GM12874 (cell line): Measurements from ENCODE around the gene MERTK.

Source experiments
- TF ChIP-seq, protein P1 (sequence below): IDR thresholded peaks from 2 replicates; pipeline ENCODE4 v1.5.1; 2011; ENCODE audit warnings: low read depth, mild to moderate bottlenecking, control low read depth, low read length, moderate library complexity; ENCODE audit not compliant: insufficient read depth

MERTK gene

DNA sequence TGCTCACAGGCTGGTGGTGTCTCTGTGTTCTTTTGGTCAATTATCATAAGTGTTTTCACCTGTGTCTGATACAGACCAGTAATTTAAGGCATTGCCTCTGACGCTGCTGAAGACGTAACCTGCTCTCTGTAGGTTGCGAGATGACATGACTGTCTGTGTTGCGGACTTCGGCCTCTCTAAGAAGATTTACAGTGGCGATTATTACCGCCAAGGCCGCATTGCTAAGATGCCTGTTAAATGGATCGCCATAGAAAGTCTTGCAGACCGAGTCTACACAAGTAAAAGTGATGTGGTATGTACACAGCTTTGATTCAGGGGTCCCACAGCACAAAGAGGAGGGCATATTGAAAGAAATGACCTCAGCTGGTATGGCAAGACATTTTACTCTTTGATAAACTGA lies 122.9 kb downstream of the MERTK start:
- TF ChIP-seq, protein P1, sequence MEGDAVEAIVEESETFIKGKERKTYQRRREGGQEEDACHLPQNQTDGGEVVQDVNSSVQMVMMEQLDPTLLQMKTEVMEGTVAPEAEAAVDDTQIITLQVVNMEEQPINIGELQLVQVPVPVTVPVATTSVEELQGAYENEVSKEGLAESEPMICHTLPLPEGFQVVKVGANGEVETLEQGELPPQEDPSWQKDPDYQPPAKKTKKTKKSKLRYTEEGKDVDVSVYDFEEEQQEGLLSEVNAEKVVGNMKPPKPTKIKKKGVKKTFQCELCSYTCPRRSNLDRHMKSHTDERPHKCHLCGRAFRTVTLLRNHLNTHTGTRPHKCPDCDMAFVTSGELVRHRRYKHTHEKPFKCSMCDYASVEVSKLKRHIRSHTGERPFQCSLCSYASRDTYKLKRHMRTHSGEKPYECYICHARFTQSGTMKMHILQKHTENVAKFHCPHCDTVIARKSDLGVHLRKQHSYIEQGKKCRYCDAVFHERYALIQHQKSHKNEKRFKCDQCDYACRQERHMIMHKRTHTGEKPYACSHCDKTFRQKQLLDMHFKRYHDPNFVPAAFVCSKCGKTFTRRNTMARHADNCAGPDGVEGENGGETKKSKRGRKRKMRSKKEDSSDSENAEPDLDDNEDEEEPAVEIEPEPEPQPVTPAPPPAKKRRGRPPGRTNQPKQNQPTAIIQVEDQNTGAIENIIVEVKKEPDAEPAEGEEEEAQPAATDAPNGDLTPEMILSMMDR = no peak

DNA sequence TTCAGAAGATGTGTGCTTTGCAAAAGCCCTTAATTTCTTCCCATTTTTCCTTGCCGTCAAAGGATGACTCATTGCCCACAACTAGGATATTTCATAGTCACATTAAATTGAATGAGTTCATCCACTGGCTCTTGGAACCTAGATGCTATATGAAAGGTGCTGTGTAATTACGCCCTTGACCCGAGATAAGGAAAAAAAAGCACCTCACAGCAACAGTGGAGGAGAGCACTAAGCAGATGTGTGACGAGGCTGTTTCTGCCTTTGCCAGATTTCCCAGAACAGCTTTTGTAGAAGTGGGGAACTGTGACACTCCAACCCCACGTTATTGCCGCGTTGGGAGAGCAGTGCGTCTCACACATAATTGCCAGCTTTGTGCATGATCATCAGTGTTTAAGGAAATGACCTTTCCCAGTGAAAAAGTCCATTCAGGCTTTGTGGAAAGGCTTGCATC lies 123.4 kb downstream of the MERTK start:
- TF ChIP-seq, protein P1 = no peak

DNA sequence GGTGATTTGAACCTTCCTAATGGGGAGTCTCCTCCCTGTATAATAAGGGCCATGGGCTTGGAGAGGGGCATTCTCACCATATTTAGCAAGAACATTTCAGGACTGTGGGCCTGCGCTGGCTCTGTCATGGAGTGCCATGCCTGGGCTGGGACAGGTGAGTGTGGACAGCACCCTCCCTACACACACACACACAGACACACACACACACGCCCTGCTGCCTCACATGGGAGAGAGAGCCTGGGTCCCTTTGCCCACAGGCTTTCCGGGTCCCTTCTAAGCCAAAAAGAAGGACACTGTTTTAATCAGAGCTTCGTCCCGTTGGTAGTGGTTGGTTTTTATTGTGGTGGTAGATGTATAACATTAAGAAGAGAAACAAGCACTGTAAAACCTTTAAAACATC lies 125.3 kb downstream of the MERTK start:
- TF ChIP-seq, protein P1 = no peak

DNA sequence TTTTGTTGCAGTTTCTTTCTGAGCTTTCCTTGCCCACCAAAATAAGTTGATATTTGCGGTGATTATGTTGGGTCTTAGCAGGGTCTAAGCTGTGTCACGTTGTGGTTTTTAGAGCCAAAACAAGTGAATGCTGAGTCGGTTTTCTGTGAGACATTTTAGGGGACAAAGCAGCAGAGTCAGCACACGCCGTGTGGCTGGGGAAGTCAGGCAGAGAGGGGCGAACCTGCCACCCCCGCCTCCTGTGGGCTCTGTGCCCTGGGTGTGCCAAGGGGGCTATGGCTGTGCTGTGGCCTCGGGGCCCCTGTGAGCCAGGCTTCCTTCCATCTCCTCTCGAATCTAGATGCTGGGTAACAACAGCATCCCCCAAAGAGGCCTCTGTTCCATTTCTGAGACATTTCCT lies 125.8 kb downstream of the MERTK start:
- TF ChIP-seq, protein P1 = no peak

DNA sequence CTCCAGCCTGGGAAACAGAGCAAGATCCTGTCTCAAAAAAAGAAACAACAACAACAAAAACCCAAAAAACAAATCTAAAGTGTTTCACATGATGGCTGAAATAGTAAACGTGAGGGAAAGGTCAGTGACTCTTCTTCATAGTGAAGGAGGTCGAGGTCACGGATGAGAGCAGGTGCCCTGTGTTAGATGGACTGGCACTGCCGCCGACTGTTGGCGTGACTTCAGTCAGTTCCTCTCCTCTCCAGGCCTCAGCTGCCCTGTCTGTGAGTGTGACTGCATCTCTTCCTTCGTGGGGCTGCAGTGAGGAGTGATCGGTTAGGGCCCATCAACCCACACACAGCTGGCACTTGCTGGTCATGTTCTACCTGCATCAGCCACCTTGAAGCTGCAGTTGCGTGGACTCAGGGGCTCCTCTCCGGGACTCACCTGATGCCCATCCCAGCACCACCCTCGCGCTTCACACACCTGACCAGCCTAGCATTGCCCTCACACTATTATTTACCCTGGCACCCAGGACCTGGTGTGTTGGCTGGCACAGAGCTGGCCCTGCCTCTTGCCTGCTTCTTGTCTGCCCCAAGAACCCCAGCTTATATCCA lies 126.6 kb downstream of the MERTK start:
- TF ChIP-seq, protein P1 = no peak

DNA sequence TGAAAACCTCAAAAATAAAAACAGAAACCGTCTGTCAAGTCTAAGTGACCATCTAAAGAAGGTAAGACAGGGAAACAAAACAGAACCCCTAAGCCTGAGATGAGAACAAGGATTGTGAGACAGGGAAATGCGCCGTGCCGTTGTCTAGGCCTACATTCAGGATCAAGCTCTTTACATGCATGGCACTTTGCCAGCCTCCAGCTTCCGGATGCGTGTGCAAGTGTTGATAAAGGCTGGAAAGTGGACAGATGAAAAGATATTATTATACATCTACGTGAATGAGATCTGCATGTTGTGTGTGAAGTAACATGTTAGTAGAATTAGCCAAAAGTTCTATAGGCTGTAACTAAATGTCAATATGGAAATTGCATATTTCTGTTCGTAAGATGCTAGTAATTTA lies 128.1 kb downstream of the MERTK start:
- TF ChIP-seq, protein P1 = no peak

DNA sequence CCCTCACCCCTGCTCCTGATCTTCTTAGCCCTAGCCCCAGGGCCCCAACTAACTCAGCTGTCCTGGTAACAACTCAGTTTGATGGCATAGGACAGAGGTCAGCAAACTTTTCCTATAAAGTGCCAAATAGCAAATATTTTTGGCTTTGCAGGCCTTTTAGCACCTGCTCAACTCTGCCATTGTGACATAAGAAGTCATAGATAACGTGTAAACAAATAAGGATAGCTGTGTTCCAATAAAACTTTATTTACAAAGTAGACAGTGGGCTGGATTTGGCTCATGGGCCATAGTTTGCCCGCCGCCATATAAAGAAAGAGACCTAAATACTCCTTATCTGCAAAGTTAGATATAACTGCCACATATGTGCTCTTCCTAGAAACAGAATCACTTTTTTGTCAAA lies 129.4 kb downstream of the MERTK start:
- TF ChIP-seq, protein P1 = no peak
